Putamen (tissue), 1 donor: ENCODE results near the gene DYSF.

Experiments
- DNase-seq: peaks from one replicate; pipeline ENCODE4 v3.0.0-alpha.2; 2016; ENCODE audit warnings: low spot score

Gene DYSF

DNA sequence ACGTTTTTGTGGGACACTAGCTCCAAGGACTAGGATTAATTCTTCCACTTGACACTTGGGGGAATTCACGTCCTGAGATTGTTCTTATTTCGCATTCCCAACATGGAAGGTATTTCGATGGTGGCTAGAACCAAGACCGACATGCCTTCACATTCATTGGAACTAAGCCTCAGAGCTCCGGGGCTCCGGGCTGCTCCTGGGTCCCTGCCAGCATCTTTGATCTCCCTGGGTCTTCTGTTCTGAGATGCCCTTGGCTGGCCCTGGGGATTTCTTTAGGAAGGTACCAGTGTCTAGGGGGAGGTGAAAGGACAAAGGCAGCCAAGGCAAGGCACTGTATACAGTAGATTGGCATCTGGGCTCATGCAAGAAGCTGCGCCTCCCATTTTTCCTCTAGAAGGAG, 76.8 kb downstream of the DYSF start:
- no peak for DNase-seq

DNA sequence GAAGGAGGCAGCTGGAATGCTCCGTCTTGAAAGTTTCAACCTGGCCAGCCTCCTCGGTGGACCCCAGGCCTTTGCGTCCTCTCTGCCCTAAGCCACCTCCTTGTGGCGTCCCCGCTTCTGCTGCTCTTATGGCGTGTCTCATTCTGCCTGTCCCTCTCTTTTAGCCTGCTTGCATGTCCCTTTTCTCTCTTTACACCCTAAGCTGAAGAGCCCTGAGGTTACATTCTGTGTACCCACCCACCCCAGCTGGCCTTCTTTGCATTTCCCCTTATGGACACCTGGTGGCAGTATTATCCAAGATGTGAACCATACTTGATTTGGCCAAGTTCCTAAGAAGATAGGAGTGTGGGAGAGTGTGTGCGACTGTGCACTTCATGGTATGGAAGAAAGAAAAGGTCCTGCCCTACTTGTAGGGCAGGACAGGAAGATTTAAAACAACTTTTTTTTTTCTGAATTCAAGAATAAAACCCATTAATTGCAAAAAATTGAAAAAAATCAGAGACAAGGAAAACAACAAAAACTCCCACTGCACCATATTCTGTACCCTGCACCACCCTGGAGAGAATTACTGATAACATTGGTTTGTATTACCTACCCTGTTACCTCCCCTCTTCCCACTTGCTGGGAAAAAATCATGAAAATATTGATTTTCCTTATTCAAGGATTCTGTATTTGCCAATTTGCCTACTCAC, 77.4 kb downstream of the DYSF start:
- DNase-seq = no peak

DNA sequence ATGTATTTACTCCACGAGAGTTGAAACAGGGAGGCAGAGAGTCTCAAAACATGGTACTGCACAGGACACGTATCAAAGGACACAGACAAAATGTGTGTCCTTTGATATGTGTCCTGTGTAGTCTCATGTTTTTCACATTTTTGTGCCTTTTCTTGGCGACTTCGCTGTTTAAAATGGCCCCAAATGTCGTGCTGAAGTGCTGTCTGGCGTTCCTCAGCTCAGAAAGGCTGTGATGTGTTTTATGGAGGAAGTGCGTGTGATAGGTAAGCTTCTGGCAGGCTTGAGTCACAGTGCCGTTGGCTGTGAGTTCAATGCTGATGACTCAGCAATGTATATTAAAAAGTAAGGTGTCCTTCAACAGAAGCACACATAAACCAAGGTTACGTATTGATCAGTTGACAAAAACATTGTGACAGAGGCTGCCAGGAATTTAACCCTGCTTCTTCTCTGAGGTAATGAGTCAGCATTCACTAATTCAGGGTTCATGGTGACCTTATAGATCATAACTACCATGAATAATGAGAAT, 78.2 kb downstream of the DYSF start:
- no peak for DNase-seq

DNA sequence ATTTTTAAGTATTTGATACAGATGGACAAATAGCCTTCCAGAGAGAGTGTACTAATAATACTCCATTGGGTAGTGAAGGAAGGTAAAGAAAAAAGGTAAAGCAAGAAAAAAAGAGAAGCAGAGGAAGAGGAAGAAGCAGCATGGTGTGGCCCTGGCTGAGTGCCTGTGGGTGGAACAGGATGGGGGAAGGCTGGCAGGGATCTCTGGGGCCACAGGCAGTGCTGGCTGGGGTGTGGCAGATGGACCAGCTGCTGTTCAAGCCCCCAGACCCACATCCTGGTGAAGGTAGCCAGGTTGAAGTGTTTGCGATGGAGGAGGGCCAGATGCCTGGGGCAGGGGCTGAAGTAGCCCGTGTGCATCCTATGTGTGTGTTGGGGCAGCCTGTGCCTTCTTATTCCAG, 79.0 kb downstream of the DYSF start:
- no peak for DNase-seq

DNA sequence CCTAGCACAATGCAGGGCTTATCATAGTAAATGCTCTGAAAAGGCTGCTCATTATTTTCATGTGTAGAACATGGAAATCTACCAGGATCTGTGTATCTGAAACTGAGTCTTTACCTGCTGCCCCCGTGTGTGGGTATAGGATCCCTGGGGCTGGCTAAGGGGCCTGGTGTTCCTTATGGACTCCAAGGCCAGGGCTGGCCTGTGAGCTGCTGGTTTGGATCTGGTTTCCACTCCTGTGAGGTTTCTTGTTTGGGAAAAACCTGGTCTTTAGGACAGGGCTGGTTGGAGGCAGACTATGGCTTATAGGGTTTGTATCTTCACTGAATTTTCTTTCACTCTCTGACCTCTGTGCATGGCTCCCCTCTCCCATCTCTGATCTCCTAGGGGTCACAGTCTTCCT, 80.8 kb downstream of the DYSF start:
- no peak for DNase-seq

DNA sequence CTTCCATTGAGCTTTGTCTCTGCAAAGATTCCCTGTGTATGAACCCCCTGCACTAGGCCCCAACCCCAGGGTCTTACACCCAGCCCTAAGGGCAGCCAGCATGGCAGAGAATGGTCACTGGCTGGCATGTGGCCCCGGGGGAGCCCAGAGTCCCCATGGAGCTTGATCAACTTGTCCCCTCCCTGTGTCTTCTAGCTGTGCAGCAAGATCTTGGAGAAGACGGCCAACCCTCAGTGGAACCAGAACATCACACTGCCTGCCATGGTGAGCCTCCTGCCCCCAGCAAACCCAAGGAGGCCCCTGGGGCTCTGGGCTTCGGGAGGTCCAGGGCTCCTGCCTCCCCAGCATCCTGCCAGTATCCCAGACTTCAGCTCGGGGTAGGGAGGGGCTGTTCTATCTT, 81.5 kb downstream of the DYSF start:
- no peak for DNase-seq

DNA sequence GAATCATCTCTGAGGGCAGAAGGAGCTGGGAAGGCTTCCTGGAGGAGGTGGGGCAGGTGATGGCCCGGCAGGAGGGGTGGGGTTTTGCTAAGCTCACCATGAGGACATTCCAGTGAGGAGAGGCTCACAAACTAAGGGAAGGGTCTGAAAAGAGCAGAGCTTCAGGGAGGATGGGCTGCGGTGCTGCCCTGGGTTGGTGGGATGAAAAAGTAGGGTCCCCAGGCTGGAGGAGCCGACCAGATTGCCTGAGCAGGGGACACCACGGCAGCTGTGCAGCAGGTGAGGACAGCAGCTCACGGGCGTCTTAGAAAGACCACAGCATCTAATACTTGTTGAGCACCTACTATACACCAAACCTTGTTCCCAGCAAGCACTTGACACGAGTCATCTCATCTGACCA, 82.2 kb downstream of the DYSF start:
- DNase-seq = no peak

DNA sequence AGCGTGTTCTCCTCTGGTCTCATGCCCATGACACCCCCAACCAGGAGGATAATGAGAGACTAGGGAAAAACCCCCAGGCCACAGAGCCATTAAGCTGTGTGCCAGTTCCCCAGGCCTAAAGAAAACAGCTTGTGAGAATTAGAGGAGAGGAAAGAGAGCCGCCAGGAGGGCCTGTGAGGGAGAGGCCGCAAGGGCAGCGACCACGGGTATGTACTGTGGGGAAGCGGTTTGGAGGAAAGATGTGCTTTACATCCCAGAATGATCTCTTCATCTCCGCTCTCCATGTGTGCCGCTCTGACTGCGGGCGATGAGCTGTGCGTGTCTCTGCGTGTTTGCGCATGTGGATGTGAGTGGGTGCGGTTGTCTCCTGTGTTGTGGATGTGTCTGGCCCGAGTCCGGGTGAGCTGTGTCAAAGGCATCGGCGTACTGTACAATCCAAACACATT, 82.9 kb downstream of the DYSF start:
- no peak for DNase-seq

DNA sequence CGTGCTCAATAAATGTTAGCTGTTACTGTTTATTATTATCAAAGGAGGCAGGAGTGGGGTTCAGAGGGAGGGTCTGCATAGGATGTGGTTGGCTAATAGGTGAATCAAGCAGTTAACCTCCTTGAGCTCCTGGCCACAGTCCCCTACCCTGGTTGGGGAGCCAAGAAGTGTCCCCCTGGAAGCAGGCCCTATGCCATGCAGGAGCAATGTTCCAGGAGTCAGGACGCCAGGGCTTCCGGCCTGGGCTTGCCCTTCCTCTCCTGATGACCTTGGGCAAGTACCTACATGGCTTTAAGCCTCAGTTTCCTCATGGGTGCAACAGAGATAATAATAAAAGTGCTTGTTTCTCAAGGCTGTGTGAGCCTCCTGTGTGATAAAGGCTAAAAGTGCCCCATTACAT, 84.9 kb downstream of the DYSF start:
- DNase-seq = no peak

DNA sequence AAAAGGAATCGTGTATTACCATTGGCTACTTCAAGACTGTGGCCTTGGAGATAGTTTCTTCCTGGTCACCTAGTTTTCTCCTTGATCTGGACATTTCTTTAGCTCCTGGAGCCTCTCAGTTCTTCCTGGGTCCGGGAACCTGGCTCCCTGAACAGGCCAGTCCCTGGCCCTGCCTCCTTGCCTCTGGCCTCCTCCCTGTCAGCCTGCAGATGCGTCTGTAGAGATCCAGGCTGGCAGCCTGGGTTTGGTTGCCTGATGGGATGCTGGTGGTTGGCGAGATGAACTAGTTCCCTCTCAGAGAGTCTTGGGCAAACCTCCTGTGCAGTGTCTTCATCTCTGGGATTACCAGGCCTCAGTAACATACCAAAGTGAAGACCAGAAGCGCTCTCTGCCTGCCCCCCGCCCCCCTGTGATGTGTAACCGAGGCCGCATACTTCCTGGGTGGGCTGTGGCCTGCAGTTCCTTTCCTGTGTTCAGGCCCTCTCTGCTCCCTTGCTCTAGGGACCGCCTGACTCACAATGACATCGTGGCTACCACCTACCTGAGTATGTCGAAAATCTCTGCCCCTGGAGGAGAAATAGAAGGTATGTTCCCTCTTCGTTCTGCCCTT, 85.4 kb downstream of the DYSF start:
- DNase-seq = no peak

DNA sequence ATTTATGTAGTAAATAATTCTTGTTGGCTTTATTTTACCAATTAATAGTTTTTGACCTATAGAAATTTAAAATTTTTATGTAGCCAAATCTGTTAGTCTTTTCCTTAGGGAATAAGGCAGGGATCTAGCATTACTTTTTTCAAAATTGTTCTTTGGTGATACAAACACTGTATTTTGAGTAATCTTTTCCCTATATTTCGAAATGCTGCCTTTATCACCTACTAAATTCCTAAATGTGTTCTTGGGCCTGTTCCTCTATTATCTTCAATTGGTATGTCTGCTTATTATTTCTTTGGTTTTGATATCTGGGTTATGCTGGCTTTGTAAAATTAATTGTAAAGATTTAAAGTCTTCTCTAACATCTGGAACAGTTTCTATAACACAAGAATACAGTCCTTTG, 87.5 kb downstream of the DYSF start:
- DNase-seq = no peak

DNA sequence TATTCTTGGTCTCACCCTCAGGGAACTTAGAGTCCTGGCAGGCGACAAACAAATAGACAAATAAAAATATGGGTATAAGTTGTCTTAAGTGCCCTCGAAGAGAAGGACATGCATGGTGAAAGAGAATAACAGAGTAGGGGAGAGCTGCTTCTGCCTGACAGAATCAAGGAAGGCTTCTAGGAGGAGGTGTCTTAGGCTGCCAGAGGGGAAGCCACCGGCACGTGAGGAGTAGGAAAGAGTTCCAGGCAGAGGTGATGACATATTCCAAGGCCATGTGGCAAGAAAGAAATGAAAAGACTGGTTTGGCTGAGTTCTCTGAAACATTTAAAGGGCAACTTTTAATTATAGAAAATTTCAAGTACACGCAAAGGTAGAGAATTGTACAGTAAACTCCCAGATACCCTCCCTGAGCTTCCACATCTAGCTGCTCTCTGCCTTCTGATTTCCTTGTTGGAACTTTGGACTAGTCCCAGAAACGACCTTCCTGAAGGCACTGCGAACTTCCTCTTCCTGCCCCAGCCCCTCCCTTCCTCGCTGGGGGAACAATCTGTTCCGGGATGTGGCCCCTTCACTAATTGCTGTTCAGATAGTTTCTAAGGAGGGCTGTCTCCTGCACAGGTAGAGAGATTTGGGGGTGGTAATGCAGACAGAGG, 91.7 kb downstream of the DYSF start:
- no peak for DNase-seq

DNA sequence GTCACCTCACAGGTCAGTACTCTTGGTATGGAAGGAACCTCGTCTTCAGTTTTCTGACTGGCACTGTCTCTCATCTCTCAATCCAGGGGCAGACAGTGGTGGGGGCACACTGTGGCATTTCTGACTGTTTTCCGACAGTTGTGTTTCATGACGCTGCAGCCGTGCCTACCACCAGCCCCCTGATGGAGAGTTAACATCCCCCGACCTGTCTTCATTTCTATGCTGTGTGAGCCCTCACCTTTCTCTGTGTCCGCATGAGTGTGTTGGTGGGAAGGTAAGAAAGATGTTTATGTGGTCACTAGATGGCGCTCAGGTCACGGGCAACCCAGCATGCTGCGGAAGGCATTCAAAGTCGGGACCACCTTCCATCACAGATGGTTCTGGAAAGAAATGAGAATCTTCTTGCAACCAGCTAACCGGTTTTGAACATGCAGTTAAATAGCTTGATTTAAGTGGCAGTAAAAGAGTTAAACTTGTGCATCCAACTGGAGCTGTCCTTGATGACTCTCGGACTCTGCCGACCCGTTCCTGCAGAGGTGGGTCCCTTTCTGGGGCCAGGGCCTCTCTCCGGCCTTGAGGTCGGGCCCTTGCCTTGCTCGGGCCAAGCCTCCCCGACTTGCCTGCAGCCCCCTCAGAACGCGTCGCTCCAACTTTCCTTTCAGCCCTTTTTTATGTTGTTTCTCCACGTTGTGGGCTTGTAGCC, 92.4 kb downstream of the DYSF start:
- peak; percentile 55 for DNase-seq

DNA sequence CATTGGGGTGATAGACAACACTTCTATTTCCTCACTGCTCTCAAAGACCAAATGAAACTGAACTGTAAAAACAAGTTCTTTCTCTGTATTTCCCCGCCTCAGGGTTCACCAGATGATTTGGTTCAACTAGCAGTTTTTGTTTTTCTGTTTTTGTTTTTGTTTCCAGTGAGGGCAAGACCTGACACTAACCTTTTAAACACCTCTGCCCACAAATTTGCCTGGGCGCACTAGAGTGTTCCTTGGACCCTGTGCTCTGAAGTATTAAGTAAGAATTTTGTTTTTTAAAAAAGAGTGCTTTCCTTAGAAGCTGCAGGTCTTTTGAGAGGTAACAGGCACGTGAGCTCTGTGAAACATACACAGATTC, 92.9 kb downstream of the DYSF start:
- no peak for DNase-seq

DNA sequence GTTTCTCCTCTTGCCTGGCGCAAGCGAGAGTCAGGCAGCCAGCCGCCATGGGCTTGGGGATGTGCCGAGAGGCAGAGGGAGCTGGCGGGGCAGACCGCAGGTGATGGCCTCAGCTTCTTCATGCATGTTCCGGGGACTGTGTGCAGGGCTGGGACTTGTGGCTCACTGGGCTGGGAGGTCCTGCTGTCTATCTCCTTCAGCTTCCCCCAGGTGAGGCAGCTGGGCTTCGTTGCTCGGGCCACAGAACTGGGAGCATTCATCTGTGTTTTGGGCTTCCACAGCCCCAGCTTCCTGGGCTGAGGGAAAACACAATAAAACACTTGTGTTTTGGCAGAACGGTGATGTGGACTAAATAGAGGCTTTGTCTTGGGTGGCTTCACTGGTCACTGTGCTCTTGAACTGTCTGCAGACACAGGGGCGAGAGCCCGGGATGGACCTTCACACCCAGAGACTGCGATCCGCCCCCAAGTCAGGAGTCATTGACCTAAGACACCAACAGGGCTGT, 93.5 kb downstream of the DYSF start:
- DNase-seq = peak; percentile 39

DNA sequence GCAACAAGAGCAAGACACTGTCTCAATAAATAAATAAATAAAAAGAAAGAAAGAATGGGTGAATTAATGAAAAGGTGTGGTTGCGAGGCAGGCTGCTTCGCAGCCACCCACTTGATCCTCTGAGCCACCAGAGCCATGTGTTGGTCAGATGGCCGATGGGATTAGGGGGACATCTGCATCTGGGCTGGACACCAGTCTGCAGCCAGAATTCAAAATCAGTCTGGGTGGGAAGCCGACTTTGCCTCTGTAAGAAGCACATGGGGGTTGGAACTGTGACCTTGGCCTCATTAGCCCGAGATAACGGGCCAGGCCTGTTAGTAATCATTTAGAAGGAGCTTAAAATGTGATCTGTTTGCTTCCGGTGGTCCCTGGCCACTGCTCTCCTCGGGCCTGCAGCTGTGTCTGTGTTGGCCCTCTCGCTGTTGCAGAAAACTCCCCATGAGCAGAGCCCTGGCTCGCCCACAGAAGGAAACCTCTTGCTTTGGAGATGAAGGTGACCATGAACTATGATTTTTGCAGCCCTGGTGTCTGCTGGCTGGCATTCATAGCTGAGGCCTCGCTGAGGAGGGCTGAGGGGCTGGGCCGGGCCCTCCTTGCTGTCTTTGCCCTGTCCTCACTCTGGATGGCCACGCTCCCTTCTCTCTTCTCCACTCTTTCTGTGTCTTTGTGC, 94.4 kb downstream of the DYSF start:
- no peak for DNase-seq

DNA sequence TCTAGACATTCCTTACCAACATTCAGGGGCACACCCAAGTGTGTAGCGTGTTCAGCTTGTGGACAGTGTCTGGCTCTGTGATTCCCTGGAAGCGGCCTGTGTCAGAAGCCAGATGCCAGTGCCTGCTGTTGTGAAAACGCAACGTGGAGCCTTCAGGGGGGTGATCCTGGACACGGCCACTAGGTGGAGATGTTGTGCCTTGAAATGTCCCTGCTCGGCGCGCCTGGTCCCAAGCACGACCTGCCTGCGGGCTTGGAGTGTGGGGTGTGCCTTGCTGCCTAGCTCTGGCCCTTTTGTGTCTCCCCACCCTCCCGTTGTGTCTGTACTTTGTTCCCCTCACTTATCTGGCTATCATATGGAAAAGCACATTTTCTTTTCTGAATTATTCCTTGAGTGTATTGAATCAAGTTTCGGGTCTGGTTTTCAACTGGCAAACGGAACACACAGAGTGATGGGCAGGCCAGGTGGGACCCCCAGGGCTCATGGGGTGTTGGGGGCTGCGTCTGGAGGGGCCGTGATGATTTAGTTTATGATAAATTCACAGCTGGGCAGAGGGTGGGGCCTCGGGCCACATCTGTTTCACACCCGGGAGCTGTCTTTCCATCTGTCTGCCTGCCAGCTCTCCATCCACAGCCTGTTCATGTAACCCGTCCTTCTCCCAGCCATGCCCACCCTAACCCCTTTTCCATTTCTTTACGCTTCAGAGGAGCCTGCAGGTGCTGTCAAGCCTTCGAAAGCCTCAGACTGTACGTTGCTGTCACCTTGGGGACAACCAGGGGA, 95.5 kb downstream of the DYSF start:
- DNase-seq = peak; percentile 75

DNA sequence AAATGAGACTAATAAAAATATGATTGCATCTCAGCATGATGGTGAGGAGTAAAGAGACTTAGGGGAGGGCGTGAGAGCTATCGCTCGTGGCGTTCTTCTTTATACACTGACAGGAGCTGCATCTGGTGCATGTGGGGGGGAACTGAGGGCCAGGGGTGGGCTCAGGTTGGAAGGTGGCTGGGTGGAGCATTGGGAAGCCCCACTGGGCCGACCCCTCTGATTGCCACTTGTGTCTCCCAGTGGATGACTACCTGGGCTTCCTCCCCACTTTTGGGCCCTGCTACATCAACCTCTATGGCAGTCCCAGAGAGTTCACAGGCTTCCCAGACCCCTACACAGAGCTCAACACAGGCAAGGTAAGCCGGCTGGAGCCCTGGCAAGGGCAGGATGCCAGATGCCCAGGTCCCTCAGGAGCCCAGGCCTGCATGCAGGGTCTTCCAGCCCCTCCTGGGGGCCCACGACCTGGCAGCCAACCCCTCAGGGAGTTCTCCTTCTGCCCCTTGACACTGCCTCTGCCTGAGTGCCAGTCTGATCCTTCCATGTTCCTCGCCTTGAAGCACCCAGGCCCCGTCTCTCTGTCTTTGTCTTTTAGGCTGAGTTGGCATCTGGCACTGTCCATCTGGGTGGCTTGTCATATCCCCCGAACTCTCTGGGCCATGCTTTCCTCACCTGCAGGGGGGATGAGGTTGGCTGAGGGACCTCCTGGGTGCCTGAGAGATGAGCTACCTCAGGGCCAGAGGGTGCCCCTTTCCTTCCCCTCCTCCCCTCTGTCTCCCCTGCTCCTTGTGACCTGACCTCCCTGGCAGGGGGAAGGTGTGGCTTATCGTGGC, 97.7 kb downstream of the DYSF start:
- DNase-seq = no peak

DNA sequence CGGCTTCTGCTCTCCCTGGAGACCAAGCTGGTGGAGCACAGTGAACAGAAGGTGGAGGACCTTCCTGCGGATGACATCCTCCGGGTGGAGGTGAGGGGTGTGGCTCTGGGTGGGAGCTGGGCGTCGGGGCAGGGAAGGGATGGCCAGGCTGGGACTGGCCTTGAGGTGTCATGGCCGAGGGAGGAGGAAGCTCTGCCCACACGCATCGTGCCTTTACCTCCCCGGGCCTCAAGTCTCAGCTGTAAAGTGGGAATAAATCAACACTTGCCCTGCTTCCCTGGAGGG, 98.2 kb downstream of the DYSF start:
- DNase-seq = no peak

DNA sequence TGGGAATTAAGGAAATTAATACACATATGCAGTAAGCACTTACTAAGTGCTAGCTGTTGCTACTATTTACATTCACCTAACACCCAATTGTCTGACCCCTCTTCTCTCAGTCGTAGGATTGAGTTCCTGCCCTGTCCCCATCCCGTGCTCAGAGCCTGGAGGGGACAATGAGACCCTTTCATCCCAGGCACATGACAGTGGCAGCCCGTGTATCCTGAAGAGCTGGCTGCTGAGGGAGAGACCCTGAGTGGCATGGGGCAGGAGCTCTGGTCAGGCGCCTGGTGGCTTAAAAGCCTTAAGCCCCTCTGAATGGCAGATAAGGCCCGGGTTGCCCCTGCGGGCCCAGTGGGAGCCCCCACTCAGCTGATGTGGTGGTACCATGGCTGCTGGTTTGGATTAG, 99.0 kb downstream of the DYSF start:
- no peak for DNase-seq

DNA sequence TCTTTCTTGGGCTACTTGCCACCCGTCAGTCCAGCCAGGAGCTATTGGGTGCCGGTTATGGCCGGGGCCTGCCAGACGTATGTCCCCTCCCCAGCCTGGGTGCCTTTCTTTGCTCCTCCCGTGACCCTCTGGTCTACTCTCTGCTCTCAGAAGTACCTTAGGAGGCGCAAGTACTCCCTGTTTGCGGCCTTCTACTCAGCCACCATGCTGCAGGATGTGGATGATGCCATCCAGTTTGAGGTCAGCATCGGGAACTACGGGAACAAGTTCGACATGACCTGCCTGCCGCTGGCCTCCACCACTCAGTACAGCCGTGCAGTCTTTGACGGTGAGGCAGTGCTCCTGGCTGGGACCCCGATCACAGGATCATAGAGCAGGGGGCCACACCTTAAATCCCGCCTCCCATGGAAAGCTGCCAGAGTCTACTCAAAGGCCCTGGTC, 99.5 kb downstream of the DYSF start:
- DNase-seq = no peak
